ENCODE results near the gene FGD6. TPM values are rescaled to one million over a fixed set of nuclear protein-coding genes. Genes with fewer than 3 reads are reported as not detected.

FGD6 gene
- total RNA-seq, 1 donor from 2014 or later: 26.3 TPM

DNA sequence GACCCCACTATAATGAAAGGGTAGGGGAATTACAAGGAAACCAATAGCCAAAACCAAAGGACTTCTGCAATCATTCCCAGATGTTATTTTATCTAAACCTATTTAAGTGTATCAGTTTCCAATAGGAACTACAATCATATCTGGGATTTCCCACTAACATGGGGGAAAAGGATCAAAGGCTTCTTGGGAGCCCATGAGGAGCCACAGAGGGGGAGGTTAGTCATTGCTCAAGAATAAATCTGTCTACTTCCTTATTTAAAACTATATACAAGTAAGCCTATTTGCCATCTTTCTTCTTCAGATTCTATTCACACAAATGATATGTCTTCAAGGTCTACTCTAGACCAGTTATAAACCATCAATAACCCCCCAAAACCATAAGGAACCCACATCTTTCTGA, 33.1 kb downstream of the FGD6 start:
- Histone ChIP-seq H3K4me1 (peaks cover 15% of the 10 kb centered on the region), H3K27me3 (ENCODE audit: low read depth) (no peaks in the 10 kb centered on the region), H3K36me3 (no peaks in the 10 kb centered on the region), H3K4me3 (no peak overlapping the region), H3K27ac (replicated peaks) (no peak overlapping the region), H3K9me3 (replicated peaks) (no peaks in the 10 kb centered on the region)
- DNase-seq: no peak
- intact Hi-C loops (cut with micrococcal nuclease): no loop called here
- TF ChIP-seq, protein P1, sequence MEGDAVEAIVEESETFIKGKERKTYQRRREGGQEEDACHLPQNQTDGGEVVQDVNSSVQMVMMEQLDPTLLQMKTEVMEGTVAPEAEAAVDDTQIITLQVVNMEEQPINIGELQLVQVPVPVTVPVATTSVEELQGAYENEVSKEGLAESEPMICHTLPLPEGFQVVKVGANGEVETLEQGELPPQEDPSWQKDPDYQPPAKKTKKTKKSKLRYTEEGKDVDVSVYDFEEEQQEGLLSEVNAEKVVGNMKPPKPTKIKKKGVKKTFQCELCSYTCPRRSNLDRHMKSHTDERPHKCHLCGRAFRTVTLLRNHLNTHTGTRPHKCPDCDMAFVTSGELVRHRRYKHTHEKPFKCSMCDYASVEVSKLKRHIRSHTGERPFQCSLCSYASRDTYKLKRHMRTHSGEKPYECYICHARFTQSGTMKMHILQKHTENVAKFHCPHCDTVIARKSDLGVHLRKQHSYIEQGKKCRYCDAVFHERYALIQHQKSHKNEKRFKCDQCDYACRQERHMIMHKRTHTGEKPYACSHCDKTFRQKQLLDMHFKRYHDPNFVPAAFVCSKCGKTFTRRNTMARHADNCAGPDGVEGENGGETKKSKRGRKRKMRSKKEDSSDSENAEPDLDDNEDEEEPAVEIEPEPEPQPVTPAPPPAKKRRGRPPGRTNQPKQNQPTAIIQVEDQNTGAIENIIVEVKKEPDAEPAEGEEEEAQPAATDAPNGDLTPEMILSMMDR (IDR thresholded peaks at IDR 0.05; ENCODE audit: borderline replicate concordance): no peak

GRCh38 chr12:95182868-95183415, 34.3 kb downstream of the FGD6 start:
- Histone ChIP-seq H3K36me3 (no peaks in the 10 kb centered on the region), H3K4me1 (peaks cover 11% of the 10 kb centered on the region), H3K9me3 (replicated peaks) (no peaks in the 10 kb centered on the region), H3K27me3 (ENCODE audit: low read depth) (no peaks in the 10 kb centered on the region), H3K4me3 (no peak overlapping the region), H3K27ac (replicated peaks) (no peak overlapping the region)
- intact Hi-C loops (cut with micrococcal nuclease): no loop called here
- no peak for DNase-seq
- TF ChIP-seq, protein P1 (IDR thresholded peaks at IDR 0.05; ENCODE audit: borderline replicate concordance): no peak

DNA sequence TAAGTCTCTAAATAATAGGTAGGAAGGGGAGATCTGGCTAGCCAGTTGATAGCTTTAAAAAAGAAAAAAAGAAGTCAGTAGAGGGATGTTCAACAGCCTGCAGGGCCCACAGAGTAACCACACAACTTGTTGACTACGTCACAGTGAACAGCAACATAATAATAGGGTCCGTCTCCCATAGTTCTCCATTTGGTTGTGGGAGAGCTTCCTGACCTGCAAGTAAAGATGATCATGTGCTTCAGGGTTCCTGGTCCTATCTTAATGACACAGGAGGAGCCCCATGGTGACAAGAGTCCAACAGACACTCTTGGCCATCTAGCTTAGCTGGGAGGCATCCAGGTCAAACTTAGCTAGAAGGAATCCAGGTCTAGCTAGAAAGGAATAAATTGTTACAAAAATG, 36.2 kb downstream of the FGD6 start:
- H3K4me1 ChIP-seq: peaks cover 7% of the 10 kb centered on the region
- H3K4me3 ChIP-seq: no peak overlapping the region
- no peak for DNase-seq
- TF ChIP-seq, protein P1 (IDR thresholded peaks at IDR 0.05; ENCODE audit: borderline replicate concordance): no peak
- H3K27ac ChIP-seq (replicated peaks): no peak overlapping the region
- intact Hi-C loops (cut with micrococcal nuclease): no loop called here
- no peaks in the 10 kb centered on the region for H3K27me3 ChIP-seq (ENCODE audit: low read depth)
- no peaks in the 10 kb centered on the region for H3K36me3 ChIP-seq
- no peaks in the 10 kb centered on the region for H3K9me3 ChIP-seq (replicated peaks)

DNA sequence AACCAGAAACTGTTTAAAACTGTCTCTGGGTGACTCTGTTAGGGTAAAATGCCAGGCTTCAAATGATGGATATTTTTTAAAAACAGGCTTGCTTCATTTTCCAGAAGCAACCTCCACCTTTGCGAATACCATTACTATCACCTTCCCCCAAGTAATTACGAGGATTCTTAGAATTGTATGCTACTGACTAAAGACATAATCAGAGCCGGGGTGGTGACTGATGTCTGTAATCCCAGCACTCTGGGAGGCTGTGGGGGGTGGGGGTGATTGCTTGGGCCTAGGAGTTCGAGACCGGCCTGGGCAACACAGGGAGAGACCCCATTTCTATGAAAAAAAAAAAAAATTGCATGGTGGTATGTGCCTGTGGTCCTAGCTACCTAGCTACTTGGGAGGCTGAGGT, 38.3 kb downstream of the FGD6 start:
- no peak for DNase-seq
- intact Hi-C loops (cut with micrococcal nuclease): no loop called here
- Histone ChIP-seq H3K27me3 (ENCODE audit: low read depth) (no peaks in the 10 kb centered on the region), H3K4me3 (no peak overlapping the region), H3K9me3 (replicated peaks) (no peaks in the 10 kb centered on the region), H3K4me1 (peaks cover 10% of the 10 kb centered on the region), H3K27ac (replicated peaks) (no peak overlapping the region), H3K36me3 (no peaks in the 10 kb centered on the region)
- TF ChIP-seq, protein P1 (IDR thresholded peaks at IDR 0.05; ENCODE audit: borderline replicate concordance): no peak

DNA sequence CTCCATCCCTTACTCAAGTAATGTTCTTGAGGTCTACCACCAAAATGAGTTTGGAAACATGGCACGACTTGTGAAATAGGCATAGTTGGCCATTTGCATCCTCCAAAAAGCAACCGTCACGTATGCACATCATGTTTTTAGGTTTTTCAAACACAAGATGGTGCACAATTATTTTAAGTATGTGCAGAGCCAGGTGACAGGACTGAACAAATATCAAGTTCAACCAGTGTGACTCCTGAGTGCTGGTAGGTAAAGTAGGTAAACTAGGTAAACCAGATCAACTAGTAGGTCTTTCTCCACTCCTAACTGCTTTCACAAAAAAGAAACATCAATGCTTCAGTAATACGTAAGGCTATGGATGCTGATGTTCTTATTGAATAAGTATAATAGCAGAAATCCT, 39.1 kb downstream of the FGD6 start:
- H3K27ac ChIP-seq (replicated peaks): no peak overlapping the region
- H3K4me3 ChIP-seq: no peak overlapping the region
- no peaks in the 10 kb centered on the region for H3K9me3 ChIP-seq (replicated peaks)

More for the DNA sequence above, 39.1 kb downstream of the FGD6 start:
- Histone ChIP-seq H3K36me3 (no peaks in the 10 kb centered on the region), H3K4me1 (peaks cover 19% of the 10 kb centered on the region), H3K27me3 (ENCODE audit: low read depth) (no peaks in the 10 kb centered on the region)
- intact Hi-C loops (cut with micrococcal nuclease): no loop called here
- no peak for DNase-seq
- TF ChIP-seq, protein P1 (IDR thresholded peaks at IDR 0.05; ENCODE audit: borderline replicate concordance): no peak

Measured in left ventricle myocardium inferior (tissue), 1 donor.